ENCODE measurements around the gene DISP2.

DISP2 gene

DNA sequence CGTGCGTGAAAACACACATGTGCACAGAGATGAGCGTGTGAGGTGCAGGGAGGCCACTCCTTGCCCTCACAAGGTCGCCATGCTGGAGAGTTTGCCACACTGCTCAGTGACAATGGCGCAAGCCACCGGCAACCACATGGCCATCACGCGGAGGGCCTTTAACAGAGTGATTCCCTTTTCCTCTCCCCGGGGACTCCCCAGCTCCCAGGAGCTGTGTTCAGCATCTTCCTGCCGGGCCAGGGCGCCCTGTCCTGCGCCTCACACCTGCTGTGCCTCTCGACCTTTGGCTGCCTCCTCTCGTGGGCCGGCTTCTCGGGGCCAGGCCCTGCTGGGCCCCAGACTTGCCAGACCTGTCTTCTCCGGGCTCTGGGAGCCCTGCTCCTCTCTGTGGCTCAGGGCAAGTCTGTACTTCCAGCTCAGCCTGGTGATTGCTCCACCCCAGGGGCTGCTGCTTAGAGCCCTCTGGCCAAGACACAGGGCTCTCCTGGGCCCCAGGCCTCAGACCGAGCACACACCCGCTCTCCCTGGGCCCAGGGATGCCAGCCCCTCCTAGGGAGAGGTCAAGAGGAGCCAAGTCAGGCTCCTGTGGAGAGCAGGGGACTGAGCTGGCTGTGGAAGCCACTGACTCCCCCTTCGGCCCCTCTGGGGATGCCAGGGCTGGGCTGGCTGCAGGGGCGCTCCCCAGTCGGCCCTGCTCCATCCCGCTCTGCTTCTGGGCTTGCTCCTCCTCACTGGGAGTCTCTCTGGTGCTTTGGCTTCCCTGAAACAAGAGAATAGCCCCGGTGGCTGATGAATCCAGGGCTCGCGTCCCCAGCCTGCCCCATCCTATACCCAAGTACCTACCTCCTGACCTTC lies 22.9 kb upstream of the DISP2 start:
- Mint-ChIP-seq H3K36me3 (peaks cover 3% of the 10 kb centered on the region), H3K4me1 (ENCODE audit: low read depth) (peaks cover 18% of the 10 kb centered on the region), H3K9me3 (ENCODE audit: low read depth) (no peaks in the 10 kb centered on the region), H3K27me3 (peaks cover 1% of the 10 kb centered on the region), H3K27ac (no peak overlapping the region), H3K4me3 (no peak overlapping the region)

DNA sequence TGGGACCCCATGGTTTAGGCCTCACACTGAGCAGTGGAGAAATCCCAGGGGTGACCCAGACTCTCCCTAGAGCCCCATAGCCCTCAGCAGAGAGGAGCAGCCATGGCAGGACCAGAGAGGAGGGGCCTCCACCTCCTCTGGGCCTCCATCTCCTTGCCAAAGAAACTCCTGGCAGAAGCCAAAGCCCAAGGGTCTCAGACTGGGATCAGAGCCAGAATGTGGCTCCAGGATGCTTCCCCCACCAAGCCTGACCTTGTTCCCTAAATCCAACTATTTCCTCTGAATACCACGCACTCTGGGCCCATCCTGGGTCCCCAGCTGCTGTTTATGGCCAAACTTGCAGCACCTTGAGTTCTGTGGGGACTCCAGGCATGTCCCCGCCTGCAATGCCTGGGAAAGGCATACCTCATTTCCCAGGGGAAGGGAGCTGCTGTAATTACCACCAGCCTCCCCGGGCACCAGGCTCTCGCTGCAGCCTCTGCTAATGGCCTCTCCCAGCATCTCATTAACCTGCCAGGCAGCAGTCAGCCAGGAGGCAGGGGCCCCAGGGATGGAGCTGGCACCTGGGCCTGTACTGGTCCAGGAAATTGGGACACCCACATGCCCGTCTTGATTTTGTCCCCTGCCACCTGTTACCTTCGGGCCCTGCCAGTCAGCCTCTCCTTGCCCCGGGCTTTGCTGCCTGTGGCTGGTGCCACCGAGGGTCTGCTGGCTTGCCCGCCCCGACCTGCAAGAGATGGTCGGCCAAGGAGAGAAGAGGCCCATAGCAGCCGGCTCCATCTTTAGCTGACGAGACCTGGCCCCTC lies 21.9 kb upstream of the DISP2 start:
- Mint-ChIP-seq H3K9me3 (ENCODE audit: low read depth) (no peaks in the 10 kb centered on the region), H3K27me3 (peaks cover 1% of the 10 kb centered on the region), H3K36me3 (no peaks in the 10 kb centered on the region), H3K4me1 (ENCODE audit: low read depth) (peaks cover 18% of the 10 kb centered on the region), H3K4me3 (no peak overlapping the region), H3K27ac (no peak overlapping the region)

DNA sequence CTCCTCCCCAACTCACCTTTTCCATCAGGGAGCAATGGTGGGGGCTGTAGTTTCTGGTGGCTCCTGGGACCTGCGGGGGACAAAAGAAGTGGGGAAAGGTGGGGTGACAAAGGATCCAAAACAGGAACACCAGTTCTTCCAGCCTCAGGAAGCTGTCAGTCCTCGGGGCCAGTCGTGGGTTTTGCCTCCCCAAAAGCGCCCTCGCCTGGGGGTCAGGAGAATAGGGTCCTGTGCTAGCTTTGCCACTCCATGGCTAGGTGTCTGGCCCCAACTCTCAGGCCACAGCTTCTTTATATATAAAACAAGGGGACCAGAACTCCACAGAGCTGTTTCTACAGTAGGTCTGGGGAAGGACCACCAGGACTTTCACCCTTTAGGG lies 21.3 kb upstream of the DISP2 start:
- Mint-ChIP-seq H3K9me3 (ENCODE audit: low read depth) (no peaks in the 10 kb centered on the region), H3K36me3 (no peaks in the 10 kb centered on the region), H3K4me1 (ENCODE audit: low read depth) (peaks cover 18% of the 10 kb centered on the region), H3K4me3 (no peak overlapping the region), H3K27me3 (peaks cover 1% of the 10 kb centered on the region), H3K27ac (no peak overlapping the region)

DNA sequence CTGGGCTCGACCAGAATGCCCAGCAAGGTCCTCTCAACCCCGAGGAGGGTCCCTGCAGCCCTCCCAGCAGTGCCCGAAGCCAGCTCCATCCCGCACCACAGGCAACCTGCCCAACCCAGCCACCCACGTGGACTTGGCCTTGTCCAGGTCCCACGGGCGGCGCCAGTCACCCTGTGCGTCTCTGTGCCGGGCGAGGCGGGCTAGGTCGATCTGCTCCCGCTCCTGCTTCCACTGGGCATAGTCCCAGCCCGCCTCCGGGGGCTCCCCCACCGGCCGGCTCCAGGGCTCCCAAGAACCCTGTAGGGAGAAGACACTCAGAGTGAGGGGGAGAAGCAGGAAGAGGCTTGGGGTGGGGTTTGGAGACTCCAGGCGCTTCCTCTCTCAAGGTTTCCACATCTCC lies 20.4 kb upstream of the DISP2 start:
- no peak overlapping the region for H3K27ac Mint-ChIP-seq

DNA sequence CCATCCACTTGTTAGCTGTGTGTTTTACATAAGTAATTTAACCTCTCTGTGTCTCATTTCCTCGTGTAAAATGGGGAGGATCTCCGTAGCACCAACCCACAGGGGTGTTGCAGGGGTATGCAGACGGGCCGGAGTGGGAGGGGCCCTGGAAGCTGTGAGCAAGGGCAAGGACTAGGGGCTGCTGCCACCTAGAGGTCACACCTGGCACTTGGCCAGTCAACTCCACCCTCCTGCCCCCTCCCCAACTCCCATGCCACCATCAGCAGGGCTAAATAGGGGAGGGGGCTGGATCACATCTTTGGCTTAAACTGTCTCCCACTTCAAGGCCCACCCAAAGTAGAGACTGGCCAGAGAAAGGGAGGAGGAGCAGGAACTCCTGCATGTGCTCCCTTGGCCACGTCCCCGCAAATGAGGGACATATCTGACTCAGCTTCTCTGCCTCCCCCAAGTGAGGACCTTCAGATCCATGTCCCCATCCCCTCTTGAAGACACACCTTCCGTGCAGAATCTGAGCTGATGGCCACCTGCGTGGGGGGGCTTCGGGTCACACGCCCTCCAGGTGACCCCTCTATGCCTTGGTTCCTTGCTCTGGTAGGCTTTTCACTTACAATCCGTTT lies 19.9 kb upstream of the DISP2 start:
- Mint-ChIP-seq H3K4me3 (no peak overlapping the region), H3K4me1 (ENCODE audit: low read depth) (peaks cover 15% of the 10 kb centered on the region), H3K9me3 (ENCODE audit: low read depth) (no peaks in the 10 kb centered on the region)

More for the DNA sequence above, 20.4 kb upstream of the DISP2 start:
- Mint-ChIP-seq H3K27me3 (peaks cover 1% of the 10 kb centered on the region), H3K4me1 (ENCODE audit: low read depth) (peaks cover 18% of the 10 kb centered on the region), H3K4me3 (no peak overlapping the region), H3K36me3 (no peaks in the 10 kb centered on the region), H3K9me3 (ENCODE audit: low read depth) (no peaks in the 10 kb centered on the region)

DNA sequence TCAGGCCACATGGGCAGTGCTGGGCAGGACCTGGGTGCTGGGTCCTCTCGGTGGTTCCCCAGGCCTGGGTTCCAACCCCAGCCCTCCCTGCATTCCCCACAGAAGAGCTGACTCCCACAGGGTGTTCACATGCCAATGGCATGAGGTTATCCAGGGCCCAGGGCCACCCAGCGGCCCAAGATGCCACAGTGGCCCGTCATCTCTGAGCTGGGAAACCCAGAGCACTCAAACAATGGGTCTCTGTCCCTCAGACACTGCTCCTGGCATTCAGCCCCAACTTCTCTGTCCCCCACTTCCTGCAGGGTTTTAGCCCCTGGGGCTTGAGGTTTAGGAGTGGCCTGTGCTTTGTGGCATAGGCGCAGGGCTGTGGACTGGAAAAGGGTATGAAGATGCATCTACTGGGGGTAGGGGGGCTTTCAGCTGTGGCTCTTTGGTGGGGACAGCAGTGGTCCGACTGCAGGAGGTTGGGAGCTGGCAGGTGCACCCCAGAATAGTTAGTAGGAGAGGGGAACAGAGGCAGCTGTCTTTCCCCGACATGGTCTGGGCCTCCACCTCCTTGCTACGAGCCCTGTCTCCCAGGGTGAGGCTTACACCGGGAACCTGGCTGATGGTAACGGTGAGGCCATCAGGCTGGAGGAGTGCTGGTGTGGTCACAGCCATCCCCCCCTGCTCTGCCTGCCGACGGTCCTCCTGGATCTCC lies 18.9 kb upstream of the DISP2 start:
- Mint-ChIP-seq H3K36me3 (no peaks in the 10 kb centered on the region), H3K27ac (no peak overlapping the region), H3K4me1 (ENCODE audit: low read depth) (peaks cover 9% of the 10 kb centered on the region), H3K9me3 (ENCODE audit: low read depth) (no peaks in the 10 kb centered on the region), H3K27me3 (peaks cover 1% of the 10 kb centered on the region), H3K4me3 (no peak overlapping the region)

More for the DNA sequence above, 19.9 kb upstream of the DISP2 start:
- Mint-ChIP-seq H3K27ac (no peak overlapping the region), H3K36me3 (no peaks in the 10 kb centered on the region), H3K27me3 (peaks cover 1% of the 10 kb centered on the region)

DNA sequence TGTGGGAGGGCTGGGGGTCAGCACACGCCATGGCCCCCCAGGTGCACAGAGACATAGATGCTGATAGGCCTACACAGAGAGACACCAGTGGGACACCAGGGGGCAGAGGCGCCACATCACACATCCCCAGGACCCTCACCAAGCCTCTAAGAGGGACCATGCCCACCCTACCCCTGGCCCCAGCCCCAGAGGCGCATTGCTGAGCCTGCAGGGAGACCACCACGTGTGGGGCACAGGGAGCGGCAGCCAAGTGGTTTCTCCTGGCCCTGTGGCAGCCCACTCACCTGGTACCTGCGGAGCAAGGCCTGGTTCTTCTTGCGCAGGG lies 18.4 kb upstream of the DISP2 start:
- H3K27me3 Mint-ChIP-seq, result peaks cover 1% of the 10 kb centered on the region
- no peaks in the 10 kb centered on the region for H3K9me3 Mint-ChIP-seq (ENCODE audit: low read depth)
- peaks cover 4% of the 10 kb centered on the region for H3K4me1 Mint-ChIP-seq (ENCODE audit: low read depth)
- H3K4me3 Mint-ChIP-seq, result no peak overlapping the region
- H3K27ac Mint-ChIP-seq, result no peak overlapping the region
- H3K36me3 Mint-ChIP-seq, result no peaks in the 10 kb centered on the region

DNA sequence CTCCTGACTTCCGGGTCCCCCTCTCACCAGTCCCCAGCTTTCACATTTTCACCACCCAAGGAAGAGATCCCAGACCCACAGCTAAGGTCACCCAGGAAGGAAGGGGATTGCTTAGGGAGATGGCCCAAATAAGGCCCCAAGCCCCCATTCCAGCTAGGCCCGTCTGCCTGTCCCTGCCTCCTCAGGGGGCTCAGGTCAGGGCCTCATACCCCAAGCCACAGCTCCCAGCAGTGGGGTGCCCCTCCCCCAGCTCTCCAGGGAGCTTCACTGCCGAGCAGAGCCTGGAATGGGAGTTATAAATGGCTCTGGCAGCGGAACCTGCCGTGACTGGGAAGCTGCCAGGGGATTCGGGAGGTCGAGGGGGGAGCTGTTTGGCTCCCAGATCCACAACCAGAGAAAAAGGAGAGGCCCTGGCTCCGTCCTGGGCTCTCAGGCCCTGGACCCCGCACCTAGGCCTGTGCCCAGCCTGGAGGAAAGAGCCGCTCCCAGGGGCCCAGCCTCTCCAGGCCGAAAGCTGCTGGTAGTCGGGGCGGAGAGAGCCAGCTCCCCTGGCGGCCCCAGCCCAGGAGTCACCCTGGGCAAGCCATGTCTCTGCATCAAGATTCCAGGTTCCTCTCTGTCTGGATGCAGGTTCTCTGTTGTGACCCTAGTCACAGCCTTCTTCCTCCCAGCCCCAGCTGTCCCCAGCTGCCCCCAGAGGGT lies 17.8 kb upstream of the DISP2 start:
- no peaks in the 10 kb centered on the region for H3K36me3 Mint-ChIP-seq
- H3K27ac Mint-ChIP-seq, result no peak overlapping the region
- peaks cover 4% of the 10 kb centered on the region for H3K4me1 Mint-ChIP-seq (ENCODE audit: low read depth)
- no peaks in the 10 kb centered on the region for H3K9me3 Mint-ChIP-seq (ENCODE audit: low read depth)
- no peak overlapping the region for H3K4me3 Mint-ChIP-seq
- peaks cover 1% of the 10 kb centered on the region for H3K27me3 Mint-ChIP-seq

DNA sequence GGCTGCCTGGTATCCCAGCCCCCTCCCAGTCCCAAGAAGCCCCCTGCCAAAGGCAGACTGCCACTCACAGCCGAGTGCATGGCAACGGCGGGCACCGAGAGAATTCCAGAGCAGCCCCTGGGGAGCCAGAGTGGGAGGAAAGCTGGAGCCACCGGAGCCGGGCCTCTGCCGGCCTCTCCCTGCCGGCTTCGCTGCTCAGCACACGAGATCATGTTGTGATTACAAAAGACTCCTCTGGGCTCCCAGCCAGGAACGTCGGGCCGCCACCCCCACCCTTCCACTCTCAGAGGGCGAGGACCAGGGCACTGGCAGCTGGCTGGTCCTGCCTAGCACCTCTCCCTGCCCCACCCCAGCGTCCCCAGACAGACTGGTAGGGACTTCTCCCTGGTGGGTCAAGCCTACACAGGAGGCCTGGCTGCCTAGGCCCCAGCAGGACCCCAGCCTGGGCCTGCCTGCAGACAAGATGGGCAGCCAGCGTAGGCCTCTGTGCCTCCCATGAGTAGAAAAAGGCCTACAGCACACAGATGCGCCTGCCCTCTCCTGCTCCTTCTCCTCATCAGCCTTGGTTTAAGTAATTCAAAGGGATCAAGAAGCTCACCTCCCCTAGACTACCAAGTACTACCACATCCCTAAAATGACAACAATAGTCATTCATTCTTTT lies 17.1 kb upstream of the DISP2 start, which contains the start of gene CCDC9B:
CCDC9B (minus strand) TSS at position 200 of the 661 bp plus-strand sequence; CDS start at position 80, 120 bp downstream.
- H3K27ac Mint-ChIP-seq, result no peak within 1 kb of the TSS

DNA sequence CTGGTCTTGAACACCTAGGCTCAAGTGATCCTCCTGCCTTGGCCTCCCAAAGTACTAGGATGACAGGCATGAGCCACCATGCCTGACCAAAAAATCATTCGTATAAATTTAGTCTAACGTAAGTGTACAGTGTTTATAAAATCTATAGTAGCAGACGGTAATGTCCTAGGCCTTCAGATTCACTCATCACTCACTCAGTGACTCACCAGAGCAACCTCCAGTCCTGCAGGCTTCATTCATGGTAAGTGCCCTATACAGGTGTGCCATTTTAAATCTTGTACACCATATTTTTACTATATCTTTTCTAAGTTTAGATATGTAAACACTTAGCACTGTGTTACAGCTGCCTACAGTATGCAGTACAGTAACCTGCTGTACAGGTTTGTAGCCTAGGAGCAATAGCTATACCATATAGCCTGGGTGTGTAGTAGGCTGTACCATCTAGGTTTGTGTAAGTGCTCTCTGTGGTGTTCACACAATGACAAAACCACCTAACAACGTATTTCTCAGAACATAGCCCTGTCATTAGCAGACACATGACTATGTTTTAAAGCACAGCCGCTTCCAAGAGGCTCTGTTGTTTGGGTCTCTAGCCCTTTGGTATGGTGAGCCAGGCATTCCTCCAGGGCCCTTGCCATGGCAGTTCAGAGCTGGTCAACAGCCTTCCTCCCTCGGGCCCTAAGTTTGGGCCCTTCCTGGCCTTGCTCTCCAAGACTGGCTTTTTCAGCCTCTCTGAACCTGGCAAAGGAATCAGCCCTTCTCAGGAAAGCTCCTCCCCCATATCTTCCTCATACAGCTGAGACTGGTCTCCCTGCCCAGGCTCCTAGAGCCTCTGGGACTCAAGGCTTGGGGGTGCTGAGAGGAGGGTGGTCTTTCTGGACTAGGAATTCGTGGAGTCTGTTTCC lies 15.4 kb upstream of the DISP2 start:
- no peak overlapping the region for H3K4me3 Mint-ChIP-seq
- H3K9me3 Mint-ChIP-seq (ENCODE audit: low read depth), result no peaks in the 10 kb centered on the region
- H3K27ac Mint-ChIP-seq, result no peak overlapping the region
- no peaks in the 10 kb centered on the region for H3K36me3 Mint-ChIP-seq
- peaks cover 4% of the 10 kb centered on the region for H3K4me1 Mint-ChIP-seq (ENCODE audit: low read depth)
- peaks cover 1% of the 10 kb centered on the region for H3K27me3 Mint-ChIP-seq

More for the DNA sequence above, 17.1 kb upstream of the DISP2 start, which contains the start of gene CCDC9B:
- Mint-ChIP-seq H3K4me3 (no peak within 1 kb of the TSS), H3K4me1 (ENCODE audit: low read depth) (peaks cover 4% of the 10 kb centered on the region), H3K9me3 (ENCODE audit: low read depth) (no peaks in the 10 kb centered on the region), H3K36me3 (no peaks in the 10 kb centered on the region), H3K27me3 (peaks cover 1% of the 10 kb centered on the region)

DNA sequence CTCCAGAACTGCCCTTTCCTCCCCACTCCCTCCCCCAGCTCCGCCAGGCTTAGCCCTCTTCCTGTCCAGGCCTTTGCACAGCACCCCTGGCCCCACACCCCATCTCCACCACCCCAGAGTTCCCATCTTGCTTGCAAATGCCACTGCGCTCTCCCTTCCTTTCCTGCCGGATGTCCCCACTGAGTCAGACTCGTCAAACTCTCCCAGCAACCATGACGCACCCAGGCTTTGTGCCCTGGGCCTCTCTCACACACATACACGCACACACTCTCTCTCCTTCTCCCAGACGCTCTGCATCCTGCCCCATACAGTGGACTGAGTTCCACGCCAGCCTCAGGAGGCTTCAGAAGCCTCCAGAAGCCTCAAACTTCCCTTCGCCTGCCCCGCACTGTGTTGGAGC lies 14.5 kb upstream of the DISP2 start:
- H3K36me3 Mint-ChIP-seq, result no peaks in the 10 kb centered on the region
- no peaks in the 10 kb centered on the region for H3K27me3 Mint-ChIP-seq
- no peaks in the 10 kb centered on the region for H3K9me3 Mint-ChIP-seq (ENCODE audit: low read depth)
- H3K27ac Mint-ChIP-seq, result no peak overlapping the region
- H3K4me1 Mint-ChIP-seq (ENCODE audit: low read depth), result no peaks in the 10 kb centered on the region
- no peak overlapping the region for H3K4me3 Mint-ChIP-seq

DNA sequence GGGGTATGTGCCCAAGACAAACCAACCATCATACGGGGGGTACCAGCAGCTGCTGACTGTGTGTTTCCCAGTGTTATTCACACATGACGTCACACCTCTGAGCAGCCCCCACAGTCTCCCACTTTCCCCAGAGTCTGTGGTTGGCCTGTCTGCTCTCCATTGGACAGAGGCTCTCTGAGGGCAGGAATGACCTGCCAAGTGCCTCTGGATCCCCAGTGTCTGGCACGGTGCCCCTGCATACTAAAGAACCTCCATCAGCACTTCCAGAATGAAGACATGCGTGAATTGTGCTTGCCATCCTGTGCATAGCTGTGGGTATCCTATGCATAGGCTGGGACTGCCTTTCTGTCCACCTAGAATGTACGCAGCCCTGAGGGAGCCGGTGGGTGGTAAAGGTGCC lies 13.8 kb upstream of the DISP2 start:
- H3K27me3 Mint-ChIP-seq, result no peaks in the 10 kb centered on the region
- no peaks in the 10 kb centered on the region for H3K9me3 Mint-ChIP-seq (ENCODE audit: low read depth)
- H3K27ac Mint-ChIP-seq, result no peak overlapping the region
- H3K4me3 Mint-ChIP-seq, result no peak overlapping the region
- no peaks in the 10 kb centered on the region for H3K36me3 Mint-ChIP-seq
- H3K4me1 Mint-ChIP-seq (ENCODE audit: low read depth), result no peaks in the 10 kb centered on the region

DNA sequence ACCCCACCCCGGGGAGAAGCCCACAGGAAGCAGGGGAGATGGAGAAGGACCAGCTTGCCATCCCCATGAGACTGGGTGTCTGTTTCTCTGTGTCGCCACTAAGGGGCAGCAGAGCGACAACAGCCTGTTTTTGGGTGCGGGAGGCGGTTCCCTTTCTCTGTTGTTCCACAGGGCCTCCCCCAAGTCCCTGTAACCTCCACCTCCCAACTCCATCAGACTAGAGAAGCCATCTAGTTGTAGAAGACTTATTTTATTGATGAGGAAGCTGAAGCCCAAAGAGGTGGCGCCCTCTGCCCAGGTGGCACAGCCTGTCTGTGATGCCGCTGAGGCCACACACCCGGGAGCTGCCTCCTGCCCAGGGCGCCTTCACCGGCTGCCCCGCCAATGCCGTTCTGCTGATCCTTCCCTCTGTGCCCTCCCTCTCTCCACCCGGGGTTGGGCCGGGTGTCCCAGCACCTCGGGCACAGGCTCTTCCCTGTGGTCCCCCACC lies 13.3 kb upstream of the DISP2 start:
- Mint-ChIP-seq H3K36me3 (no peaks in the 10 kb centered on the region), H3K4me3 (no peak overlapping the region), H3K9me3 (ENCODE audit: low read depth) (no peaks in the 10 kb centered on the region), H3K4me1 (ENCODE audit: low read depth) (no peaks in the 10 kb centered on the region), H3K27ac (no peak overlapping the region), H3K27me3 (no peaks in the 10 kb centered on the region)
